GM19372 (cell line): ENCODE data around the gene NPVF.

Source experiments
- ATAC-seq: cut with Tn5 transposase; IDR thresholded peaks from one replicate; pipeline ENCODE4 v1.9.1; 2021; ENCODE audit warnings: mild to moderate bottlenecking, low read depth, moderate library complexity; ENCODE audit not compliant: unreplicated experiment

Gene NPVF, protein sequence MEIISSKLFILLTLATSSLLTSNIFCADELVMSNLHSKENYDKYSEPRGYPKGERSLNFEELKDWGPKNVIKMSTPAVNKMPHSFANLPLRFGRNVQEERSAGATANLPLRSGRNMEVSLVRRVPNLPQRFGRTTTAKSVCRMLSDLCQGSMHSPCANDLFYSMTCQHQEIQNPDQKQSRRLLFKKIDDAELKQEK

DNA sequence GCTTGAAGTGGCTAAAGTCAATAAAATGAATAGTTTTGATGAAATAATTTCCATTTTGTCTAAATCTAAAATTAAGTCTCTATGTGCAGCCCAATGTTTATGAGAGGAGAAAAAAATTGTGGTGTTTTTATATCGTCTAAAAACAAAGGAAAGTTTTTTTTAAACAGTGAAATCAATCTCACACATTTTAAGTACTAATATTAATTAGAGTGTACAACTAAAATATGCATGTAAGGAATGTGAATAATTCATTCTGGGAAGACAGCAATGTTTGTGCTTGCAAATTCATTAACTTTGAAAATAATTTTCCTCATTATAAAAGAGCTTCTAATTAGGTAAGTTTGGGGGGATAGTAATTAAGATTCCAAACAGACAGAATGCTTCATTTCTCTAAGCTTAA, at the start of gene NPVF:
TSS of gene NPVF (minus strand) at position 101 of the 400 bp plus-strand sequence. CDS start at position 54, 47 bp downstream.
- ATAC-seq = no peak

GRCh38 chr7:25272265-25272664, 44.0 kb upstream of the NPVF start:
- no peak for ATAC-seq

DNA sequence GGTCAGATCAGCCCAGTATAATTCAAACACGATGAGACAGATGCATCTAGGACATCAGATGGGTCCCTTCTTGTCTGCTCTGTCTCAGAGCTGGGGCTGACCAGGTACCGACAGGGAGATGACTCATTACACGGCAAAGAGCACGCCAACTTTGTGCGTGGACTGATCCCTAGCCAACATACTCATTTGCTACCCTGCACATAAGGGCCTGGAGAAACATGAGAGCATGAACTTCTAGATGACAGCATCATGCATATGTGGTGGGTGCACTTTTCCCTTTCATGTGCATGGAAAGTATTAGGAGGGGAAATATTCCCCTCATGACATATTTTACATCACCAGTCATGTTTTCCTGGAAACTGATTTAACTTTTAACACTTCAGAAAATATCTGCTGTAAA, 35.1 kb upstream of the NPVF start:
- ATAC-seq = no peak

GRCh38 chr7:25262586-25262985, 34.3 kb upstream of the NPVF start:
- no peak for ATAC-seq

DNA sequence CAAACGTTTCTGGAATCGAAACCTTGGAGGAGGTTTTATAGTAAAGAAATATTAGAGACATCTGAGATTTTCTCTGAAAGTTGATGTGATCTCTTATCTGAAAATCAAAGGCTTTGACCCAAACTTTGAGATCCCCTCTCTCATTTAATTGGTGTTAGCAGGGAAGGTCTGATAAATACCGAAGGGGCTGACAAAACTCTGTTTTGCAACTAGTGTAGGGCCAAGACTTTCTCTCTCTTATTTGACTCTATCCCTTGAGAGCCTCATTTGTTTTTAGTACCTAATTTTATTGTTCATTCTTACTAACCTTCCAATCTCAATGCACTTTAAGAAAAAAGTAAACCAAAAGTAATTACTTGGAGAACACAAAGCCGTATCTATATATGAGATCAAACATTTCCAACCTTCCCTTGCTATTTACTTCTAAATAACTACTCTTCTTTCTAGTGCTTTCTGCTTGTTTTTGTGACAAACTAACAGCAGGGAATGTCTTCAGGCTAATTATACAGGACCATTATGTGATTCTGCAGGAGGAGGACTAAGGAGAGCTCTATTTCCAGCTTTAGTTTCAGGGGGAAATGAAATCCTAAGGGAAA, 33.4 kb upstream of the NPVF start:
- ATAC-seq = no peak

GRCh38 chr7:25260862-25261494, 32.7 kb upstream of the NPVF start:
- ATAC-seq = no peak

GRCh38 chr7:25259487-25260243, 31.4 kb upstream of the NPVF start:
- peak; percentile 70 for ATAC-seq

DNA sequence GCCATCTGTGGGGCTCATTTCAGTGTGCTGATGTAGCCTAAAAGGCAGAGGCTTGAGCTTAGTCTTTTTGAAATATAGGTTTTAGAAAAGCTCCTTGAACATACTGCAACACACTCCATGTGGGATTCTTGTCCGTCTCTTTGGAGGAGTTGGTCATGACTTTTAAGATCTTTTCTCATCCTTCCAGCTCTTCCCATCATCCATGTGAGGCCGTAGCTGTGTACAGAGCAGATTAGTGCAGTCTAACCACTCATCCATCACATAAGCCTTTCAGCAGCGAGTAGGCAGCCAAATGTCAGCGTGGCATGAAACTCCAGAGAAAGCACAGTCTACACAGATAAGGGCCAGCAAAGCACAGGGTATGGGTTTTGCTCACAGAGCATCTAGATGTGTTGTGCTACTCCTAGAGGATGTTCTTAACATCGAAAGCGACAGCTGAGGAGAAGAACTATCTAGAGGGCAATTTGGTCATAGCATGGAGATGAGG, 28.1 kb upstream of the NPVF start:
- ATAC-seq = no peak

DNA sequence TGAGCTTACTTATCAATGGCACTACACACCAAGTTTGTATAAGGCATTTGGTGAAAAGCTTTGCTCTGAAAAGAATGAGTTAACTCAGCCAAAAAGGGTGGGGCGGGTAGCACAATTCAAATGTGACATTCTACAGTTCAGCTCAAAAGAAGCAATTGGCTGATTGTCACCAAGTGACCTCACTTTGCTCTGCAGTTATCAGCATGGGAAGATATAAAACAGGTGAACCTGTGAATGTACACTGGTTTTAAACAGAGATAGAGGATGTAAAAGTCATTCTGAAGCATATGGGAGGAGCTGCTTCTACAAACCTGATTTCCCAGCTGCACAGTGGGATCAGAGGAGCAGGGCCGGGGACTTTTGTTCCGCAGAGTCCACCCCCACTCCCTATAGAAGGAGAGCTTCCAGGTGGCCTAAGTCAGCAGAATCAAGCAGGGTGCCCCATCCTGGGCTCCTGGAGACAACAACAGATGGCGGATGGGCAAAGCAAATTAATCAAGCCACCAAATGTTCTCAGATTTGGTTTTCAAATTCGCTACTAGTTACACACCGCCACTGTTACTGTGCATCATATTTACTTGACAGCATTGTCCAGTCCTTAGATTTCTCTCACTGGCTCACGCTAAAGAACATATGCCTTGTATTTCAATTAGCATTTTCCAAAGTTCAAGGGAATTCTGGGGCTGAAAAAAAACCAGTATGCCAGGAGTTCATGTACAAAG, 27.5 kb upstream of the NPVF start:
- no peak for ATAC-seq

DNA sequence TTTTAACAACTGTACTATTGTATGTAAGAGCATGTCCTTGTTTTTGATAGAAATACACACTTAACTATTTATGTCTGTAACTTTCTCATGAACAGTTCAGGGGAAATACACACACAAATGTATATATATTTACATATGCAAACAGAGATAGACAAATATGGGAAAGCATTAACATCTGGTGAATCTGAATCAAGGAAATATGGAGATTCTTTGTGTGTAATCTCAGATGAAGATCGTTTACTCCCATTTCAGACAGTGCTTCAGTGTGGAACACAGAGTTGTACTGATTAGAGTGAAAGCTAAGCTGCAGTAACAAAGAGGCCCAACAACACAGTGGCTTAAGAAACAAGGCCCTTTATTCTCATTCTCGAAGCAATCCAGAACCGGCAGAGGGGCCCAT, 26.3 kb upstream of the NPVF start:
- ATAC-seq = no peak

GRCh38 chr7:25253714-25254113, 25.4 kb upstream of the NPVF start:
- no peak for ATAC-seq

DNA sequence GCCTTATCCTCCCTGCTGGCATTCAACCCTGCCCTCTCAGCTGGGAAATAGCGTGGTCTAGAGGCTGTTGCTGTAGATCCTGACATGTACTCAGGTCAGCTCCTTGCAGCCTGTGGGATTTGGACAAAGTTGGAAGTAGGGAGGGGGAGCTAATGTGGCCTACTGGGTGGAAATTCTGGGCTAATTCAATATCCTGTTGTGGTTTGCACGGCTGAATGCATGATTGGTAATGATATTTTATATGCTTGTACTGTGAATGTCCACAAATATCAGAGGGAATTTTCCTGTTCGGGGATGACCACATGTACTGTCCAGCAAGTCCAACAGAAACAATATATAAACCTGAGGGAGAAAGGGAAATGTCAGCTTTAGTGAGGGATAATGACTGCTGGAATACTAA, 22.1 kb upstream of the NPVF start:
- no peak for ATAC-seq

DNA sequence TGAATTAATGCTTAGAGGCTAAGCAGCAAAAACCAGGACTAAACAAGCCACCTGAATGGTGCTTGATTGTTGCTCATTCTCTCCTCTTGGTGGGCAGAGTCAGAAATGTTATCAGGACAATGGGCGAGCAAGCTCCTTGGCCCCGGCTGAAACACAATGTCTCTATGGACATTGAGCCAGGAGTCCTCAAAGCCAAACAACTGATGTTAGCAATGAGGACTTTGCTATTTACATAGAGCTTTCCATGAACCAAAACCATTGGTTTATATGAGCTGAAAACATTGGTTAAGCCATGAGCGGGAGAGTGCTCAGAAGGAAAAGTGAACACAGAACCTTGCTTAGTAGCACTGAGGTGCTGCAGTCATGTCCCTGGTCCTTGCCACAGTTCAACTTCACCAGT, 21.5 kb upstream of the NPVF start:
- ATAC-seq = no peak

DNA sequence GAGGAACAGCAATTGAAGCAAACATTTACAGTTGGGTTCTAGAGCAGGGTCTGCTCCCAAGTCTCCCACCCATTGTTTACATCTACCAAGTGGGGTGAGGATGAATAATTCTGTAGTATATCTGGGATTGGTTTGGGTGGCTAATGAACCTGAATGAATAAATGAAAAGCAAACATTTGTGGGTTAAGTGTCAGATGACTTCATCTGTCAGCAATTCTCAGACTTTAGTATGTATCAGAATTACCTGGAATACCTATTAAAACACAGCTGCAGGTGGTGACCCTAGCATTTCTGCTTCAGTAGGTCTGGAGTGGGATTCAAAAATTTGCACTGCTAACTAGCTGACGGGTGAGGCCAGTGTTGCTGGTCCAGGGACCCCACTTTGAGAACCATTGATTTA, 18.0 kb upstream of the NPVF start:
- no peak for ATAC-seq

GRCh38 chr7:25244254-25245033, 16.2 kb upstream of the NPVF start:
- no peak for ATAC-seq

- ATAC-seq = no peak
Observed at GRCh38 chr7:25242678-25243077, 14.4 kb upstream of the NPVF start.

DNA sequence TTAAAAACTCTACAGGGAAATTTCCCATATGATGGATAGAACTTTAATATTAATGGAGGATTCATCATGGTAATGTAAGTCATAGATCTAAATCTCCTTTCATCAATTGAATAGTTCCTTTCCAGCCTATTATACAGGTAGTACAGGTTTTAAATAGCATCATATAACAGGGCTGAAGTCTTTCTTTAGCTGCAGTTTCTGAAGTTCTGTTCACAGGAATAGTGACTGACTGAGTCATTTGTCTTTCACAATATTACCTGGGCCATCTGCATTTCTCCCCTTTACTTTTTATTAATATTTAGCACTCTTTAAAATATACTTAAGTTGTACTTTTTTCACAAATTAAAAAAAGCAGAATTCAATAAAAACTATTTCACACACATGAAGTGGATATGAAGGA, 12.6 kb upstream of the NPVF start:
- no peak for ATAC-seq

- no peak for ATAC-seq
Observed at GRCh38 chr7:25240340-25240739, 12.1 kb upstream of the NPVF start.

DNA sequence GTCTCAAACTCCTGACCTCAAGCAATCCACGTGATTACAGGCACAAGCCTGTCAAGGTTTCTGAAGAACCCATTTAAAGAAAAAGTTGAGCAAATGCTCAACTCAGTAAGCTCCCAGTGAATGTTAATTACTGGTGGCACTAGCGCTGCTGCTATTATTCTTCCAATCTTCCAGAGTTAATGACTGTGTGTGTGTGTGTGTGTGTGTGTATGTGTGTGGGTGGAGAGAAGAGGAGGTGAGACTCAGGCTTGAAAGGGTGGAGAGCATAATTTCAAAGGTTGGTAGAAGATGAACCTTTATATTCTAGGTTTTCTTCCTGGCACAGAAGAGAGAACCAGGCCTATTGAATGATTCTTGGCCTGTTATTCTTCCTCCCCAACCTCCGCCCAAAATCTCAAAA, 11.6 kb upstream of the NPVF start:
- no peak for ATAC-seq
